ENCODE measurements around the gene CAV1.
A peak's percentile ranks its signal among the peaks of the same experiment; 100 is the strongest.

The CAV1 gene

DNA sequence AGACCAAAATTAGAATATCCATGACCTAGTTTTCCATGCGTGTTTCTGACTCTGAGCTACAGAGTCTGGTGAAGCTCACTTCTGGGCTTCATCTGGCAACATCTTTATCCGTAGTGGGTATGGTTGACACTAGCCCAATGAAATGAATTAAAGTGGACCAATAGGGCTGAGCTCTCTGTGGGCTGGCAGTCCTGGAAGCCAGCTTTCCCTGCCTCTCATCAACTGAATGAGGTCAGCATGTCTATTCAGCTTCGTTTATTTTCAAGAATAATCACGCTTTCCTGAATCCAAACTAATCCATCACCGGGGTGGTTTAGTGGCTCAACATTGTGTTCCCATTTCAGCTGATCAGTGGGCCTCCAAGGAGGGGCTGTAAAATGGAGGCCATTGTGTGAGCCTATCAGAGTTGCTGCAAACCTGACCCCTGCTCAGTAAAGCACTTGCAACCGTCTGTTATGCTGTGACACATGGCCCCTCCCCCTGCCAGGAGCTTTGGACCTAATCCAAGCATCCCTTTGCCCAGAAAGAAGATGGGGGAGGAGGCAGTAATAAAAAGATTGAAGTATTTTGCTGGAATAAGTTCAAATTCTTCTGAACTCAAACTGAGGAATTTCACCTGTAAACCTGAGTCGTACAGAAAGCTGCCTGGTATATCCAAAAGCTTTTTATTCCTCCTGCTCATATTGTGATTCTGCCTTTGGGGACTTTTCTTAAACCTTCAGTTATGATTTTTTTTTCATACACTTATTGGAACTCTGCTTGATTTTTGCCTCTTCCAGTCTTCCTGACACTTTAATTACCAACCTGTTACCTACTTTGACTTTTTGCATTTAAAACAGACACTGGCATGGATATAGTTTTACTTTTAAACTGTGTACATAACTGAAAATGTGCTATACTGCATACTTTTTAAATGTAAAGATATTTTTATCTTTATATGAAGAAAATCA is 35.5 kb downstream of the CAV1 start:
- peak; percentile 70 for DNase-seq

DNA sequence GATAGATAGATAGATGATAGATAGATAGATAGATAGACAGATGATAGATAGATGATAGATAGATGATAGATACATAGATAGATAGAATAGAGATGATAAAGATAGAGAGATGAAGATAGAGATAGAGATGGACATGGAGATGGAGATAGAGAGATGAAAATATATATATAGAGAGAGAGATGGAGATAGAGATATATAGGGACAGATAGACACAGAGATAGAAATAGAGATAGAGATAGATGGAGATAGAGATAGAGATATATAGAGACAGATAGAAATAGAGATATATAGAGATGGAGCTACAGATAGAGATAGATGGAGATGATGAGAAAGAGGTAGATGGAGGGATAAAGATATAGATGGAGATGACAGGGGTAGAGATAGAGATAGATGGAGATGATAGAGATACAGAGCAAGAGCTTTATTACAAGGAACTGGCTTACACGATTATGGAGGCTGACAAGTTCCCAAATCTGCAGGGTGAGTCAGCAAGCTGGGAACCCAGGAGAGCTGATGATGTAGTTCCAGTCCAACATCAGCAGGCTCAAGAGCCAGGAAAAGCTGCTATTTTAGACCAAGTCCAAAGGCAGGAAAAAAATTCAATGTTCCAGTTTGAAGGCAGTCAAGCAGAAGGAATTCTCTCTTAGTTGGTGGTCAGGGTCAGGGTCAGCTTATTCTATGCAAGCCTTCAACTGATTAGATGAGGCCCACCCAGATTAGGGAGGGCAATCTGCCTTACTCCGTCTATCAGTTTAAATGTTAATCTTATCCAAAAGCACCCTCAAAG is 37.1 kb downstream of the CAV1 start:
- no peak for DNase-seq

- DNase-seq: no peak
Measured at GRCh38 chr7:116562529-116563121, 37.8 kb downstream of the CAV1 start.

GRCh38 chr7:116565981-116566380 is 41.1 kb downstream of the CAV1 start:
- no peak for DNase-seq

DNA sequence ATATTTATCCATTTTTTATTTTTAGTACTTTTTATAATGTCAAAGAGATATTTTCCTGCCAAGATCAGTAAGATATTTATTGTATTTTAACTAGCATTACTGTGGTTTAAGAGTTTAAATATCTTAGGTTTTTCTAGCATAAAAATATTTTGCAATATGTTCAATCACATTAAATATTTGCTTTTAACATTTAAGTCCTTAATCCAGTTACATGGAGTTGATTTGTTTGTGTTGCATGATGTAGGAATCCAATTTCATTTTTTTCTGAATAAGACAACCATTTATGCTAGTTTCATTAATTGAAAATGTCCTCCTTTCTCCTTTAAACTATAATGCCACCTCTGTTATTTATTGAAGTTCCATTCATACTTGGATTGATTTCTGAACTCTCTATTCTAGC is 41.8 kb downstream of the CAV1 start:
- DNase-seq: no peak

DNA sequence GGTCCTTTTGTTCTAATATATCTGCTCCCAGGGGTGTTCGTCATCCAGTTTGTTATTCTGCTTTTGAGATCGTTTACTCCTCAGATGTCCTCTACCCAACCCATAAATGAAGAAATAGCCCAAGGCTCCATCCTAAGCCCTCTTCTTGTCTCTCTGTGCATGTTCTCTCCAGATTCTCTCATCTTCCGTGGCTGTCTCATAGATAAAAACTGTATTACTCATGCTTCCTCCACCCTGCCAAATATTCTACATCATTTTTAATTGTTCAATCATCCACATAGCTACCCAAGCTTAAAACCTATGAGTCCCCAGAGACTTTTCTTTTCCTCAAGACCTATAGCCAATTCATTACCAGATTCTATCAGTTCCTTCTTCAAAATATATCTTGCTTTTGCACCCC is 44.9 kb downstream of the CAV1 start:
- DNase-seq: no peak

DNA sequence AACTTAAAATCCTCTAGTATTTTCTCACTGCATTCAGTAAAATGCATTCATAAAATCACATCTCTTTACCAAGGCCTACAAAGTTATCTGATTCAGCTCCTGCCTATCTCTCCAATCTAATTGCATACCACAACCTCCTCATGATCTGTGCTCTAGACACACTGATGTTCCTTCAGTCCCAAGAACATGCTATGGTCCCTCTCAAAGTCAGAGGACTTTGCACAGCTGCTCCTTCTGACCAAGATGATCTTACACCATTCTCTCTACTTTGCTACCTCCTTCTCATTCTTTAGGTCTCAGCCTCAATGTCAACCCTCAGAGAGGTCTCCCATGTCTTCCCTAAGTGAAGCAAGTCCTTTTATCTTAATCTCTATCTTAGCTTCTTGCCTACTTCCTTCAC is 45.5 kb downstream of the CAV1 start:
- no peak for DNase-seq

DNA sequence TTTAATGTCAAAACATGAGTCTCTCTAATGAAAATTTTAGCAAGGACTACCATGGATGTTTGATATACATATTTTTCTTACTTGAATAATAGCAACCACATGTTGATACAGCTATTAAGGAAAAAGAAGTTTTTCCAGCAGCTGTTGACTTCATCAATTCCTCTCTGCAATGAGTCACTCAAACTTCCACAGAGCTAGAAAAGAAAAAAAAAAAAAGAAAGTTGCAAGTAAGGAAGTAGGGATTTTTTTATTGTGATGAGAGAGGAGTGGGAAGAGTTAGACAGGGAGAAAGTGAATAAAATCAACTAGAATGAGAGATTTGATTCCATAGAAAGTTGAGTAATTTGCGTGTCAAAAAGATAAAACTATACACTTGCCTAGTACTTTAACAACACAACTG is 46.2 kb downstream of the CAV1 start:
- DNase-seq: no peak

DNA sequence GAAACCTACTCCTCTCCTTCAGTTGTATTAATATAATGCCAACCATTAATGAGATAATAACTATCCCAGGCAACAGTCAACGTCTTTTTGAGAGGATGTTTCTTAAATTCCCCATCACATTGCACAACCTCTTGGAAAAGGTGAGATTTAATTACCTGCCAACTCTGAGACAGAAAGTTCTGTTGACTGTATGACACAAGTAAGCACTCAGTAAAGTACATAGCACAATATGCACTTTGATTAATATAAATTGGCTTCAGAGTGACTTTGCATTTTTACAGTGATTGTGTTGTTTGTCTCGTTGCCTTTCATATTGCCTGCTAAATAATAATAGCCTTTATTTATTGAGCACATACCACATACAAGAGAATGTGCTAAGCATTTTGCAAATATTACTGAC is 46.7 kb downstream of the CAV1 start:
- no peak for DNase-seq

- no peak for DNase-seq
Measured at GRCh38 chr7:116572036-116572435, 47.2 kb downstream of the CAV1 start.

DNA sequence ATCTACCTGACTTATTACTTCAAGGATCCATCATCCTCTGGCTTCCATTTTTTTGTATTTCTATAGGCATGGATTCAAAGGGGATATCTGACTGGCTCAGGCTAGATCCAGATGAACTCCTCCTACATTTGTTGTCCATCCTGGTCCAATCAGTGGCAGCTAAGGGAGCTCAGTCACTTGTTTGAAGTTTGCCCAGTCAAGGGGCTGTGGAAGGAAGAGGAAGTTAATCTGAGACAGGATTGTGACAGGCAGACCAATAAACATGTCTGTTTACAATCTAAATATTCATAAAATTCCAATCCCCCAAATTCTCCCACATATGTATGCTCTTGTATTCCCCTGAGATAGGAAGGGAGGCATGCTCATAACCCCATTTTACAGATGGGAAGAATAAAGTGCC is 48.7 kb downstream of the CAV1 start:
- DNase-seq: no peak

GRCh38 chr7:116574025-116574822 is 49.4 kb downstream of the CAV1 start:
- DNase-seq: no peak

DNA sequence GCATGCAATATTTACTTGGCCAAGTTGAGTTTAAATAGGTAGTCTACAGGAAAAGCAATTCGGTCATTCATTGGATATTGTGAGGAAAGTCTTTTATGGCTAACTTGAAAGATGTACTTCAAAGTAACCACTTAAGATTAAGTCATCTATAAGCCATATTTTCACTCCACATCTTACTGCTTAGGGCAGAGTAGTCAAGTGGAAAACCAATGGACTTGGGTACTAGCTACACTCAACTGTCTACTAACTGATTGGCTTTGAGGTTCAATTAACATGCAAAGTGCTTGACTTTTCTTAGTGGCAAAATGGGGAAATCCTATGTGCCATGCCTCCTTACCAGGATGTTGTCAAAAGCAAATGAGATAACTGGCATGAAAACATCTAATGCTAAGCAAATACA is 51.0 kb downstream of the CAV1 start:
- DNase-seq: no peak

GRCh38 chr7:116576350-116577319 is 51.8 kb downstream of the CAV1 start:
- no peak for DNase-seq

- DNase-seq: no peak
Measured at GRCh38 chr7:116577320-116577871, 52.6 kb downstream of the CAV1 start.

- DNase-seq: no peak
Measured at GRCh38 chr7:116578526-116578925, 53.7 kb downstream of the CAV1 start.

GRCh38 chr7:116579322-116579721 is 54.5 kb downstream of the CAV1 start:
- no peak for DNase-seq

DNA sequence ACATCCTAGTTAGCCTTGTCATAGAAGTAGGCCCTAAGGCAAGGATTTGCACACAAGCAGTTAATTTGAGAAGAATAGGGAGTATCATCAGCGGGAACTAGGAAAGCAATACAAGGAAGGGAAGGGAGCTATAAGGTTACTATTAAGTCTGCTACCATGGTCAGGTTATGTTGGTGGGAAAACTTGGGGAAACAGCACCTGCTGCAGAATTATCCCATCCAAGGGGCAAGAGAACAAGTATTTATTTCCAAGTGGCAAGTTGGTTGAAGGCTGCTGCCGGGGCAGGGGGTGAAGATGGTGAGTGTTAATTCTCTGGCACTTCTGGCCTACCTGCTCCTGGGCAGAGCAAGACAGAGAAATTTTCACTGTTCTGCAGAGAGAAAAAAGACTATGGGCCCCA is 55.0 kb downstream of the CAV1 start:
- no peak for DNase-seq

- DNase-seq: no peak
Measured at GRCh38 chr7:116582164-116582732, 57.4 kb downstream of the CAV1 start.

DNA sequence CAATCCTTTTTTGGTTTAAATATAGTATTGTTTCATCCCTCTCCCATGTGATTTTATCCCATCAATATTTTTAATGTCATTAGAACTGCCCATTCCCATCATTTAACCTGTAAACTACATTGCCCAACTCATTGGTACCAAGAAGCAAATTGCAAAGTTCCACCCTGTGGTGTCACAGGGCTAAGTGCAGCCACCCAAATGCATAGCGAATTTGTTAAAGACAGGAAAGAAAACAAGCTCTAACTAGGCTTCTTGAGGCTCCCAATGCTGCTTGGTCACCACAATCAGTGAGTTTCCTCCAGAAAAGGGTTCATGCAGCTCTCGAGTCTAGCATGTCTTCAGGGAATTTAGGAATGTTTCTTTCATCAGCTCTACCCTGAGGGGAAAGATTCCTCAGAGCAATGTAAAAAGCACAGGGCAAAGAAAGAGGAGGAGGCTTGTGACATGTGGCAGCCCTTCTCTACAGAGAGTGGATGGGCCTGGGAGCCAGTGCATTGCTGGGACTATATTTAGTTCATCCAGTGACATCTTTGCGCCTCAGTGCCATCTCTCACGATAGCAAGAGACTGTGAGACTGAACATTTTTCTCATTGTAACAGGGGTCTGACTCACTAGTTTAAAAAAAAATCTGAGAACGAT is 58.1 kb downstream of the CAV1 start:
- DNase-seq: no peak

Measured in NCI-H69 (cell line).